Caco-2 (cell line): Measurements from ENCODE around the gene SLA2. TPM values are rescaled to one million over a fixed set of nuclear protein-coding genes. Genes with fewer than 3 reads are reported as not detected.
A peak's percentile ranks its signal among the peaks of the same experiment; 100 is the strongest.

ENCODE experiments used
- BruUV-seq: library from RNA; stranded (reverse); fragments of 400-500 nt; replicated peaks from 2 replicates; lab custom pipeline; 2021; lab: Mats Ljungman, UMichigan
- CTCF ChIA-PET: fragments of 300-600 bp; sonication (Branson Sonifier 250); formaldehyde crosslinking; loops from one replicate; lab custom pipeline; 2022; ENCODE audit warnings: antibody characterized with exemption; lab: Charles Lee
- POLR2A ChIA-PET: fragments of 300-600 bp; sonication (Branson Sonifier 250); formaldehyde crosslinking; loops from one replicate; lab custom pipeline; 2022; ENCODE audit warnings: antibody characterized with exemption; lab: Charles Lee
- DNase-seq, 2 experiments: peaks; one replicate each; pipeline versions ENCODE4 v3.0.0 to v3.0.0-alpha.2; 2020 to 2022
- H3K27me3 ChIP-seq: replicated peaks from 2 replicates; pipeline ENCODE4 v1.6.0; 2011; ENCODE audit warnings: low read length; ENCODE audit not compliant: control insufficient read depth, insufficient read depth
- H3K36me3 ChIP-seq: 2 replicates; pipeline ENCODE4 v1.5.1; 2011; ENCODE audit warnings: low read length; ENCODE audit not compliant: control insufficient read depth, insufficient read depth
- H3K4me1 ChIP-seq: fragments of 250-450 bp; sonication (Bioruptor Pico); 2 replicates; pipeline ENCODE4 v1.5.1; 2020; ENCODE audit warnings: mild to moderate bottlenecking
- H3K4me3 ChIP-seq: 2 replicates; pipeline ENCODE4 v1.5.1; 2011; ENCODE audit warnings: low read depth, mild to moderate bottlenecking, control low read depth, low read length
- H3K9me3 ChIP-seq: fragments of 250-450 bp; sonication (Bioruptor Pico); 2 replicates; pipeline ENCODE4 v1.5.1; 2020; ENCODE audit warnings: mild to moderate bottlenecking, moderate library complexity
- H3K27ac Mint-ChIP-seq: one replicate; pipeline ENCODE4 v1.8.0; 2022; ENCODE audit warnings: mixed read lengths; ENCODE audit not compliant: unreplicated experiment
- H3K27me3 Mint-ChIP-seq: one replicate; pipeline ENCODE4 v1.8.0; 2022; ENCODE audit warnings: mixed read lengths; ENCODE audit not compliant: insufficient read depth, unreplicated experiment
- H3K36me3 Mint-ChIP-seq: one replicate; pipeline ENCODE4 v1.8.0; 2022; ENCODE audit warnings: mild to moderate bottlenecking, mixed read lengths; ENCODE audit not compliant: insufficient read depth, unreplicated experiment
- H3K4me1 Mint-ChIP-seq: one replicate; pipeline ENCODE4 v1.8.0; 2022; ENCODE audit warnings: low read depth, mixed read lengths; ENCODE audit not compliant: unreplicated experiment
- H3K4me3 Mint-ChIP-seq: one replicate; pipeline ENCODE4 v1.8.0; 2022; ENCODE audit warnings: mild to moderate bottlenecking, moderate library complexity, mixed read lengths; ENCODE audit not compliant: unreplicated experiment
- H3K9me3 Mint-ChIP-seq: one replicate; pipeline ENCODE4 v1.8.0; 2022; ENCODE audit warnings: mixed read lengths; ENCODE audit not compliant: unreplicated experiment
- CTCF ChIP-seq, 2 experiments: fragments of 200-600 bp in 1 of 2; IDR thresholded peaks; 1 replicate in 1 of 2; 2 replicates in 1 of 2; pipeline versions ENCODE4 v1.5.1 to v1.8.0; 2011 to 2022; ENCODE audit warnings: antibody characterized with exemption in 1 of 2, control low read depth in 1 of 2, inconsistent platforms in 1 of 2, low read depth in 1 of 2, low read length in 1 of 2, mild to moderate bottlenecking in 1 of 2, moderate library complexity in 1 of 2; ENCODE audit not compliant: insufficient read depth in 1 of 2, severe bottlenecking in 1 of 2, unreplicated experiment in 1 of 2
- intact Hi-C: fragments of 100-400 bp; cut with micrococcal nuclease; formaldehyde crosslinking; loops from one replicate; pipeline ENCODE4 v1.10.0; 2022; ENCODE audit not compliant: unreplicated experiment
- total RNA-seq: library from RNA; stranded (reverse); gene quantifications from 2 replicates; pipeline ENCODE4 v1.2.3, GENCODE V29; 2022

SLA2 gene
- total RNA-seq, 1 experiment from 2014 or later: 0.20 TPM

GRCh38 chr20:36606158-36607066 lies 39.6 kb downstream of the SLA2 start:
- ChIA-PET CTCF (interaction anchor here (0.6 to 3.5 kb wide), 37 partner anchors 12 to 652 kb away, joined by 3 to 31 read pairs (median 5); partner anchors contain the start of genes DSN1, MYL9, NDRG3 and SCAND1), POLR2A (interaction anchor here (0.5 to 2.7 kb wide), 17 partner anchors 9 to 883 kb away, joined by 3 to 27 read pairs (median 5); partner anchors contain the start of genes DSN1, NDRG3, RBM39 and TGIF2)
- H3K4me3 Mint-ChIP-seq: peak overlapping the region; percentile 91
- peaks cover 17% of the 10 kb centered on the region for H3K4me1 Mint-ChIP-seq
- H3K9me3 ChIP-seq: no peaks in the 10 kb centered on the region
- no peak for TF ChIP-seq CTCF (IDR thresholded peaks at IDR 0.05; ENCODE audit: insufficient read depth in 1 of 2, low read depth in 1 of 2, low read length in 1 of 2, severe bottlenecking in 1 of 2, unreplicated experiment in 1 of 2)
- peaks cover 19% of the 10 kb centered on the region for H3K4me1 ChIP-seq
- peaks cover 68% of the 10 kb centered on the region for H3K36me3 Mint-ChIP-seq
- intact Hi-C loops: no loop called here
- H3K27me3 Mint-ChIP-seq: no peaks in the 10 kb centered on the region
- H3K9me3 Mint-ChIP-seq: no peaks in the 10 kb centered on the region
- BruUV-seq: TSS peak; percentile 46
- peak overlapping the region; percentile 89 for H3K27ac Mint-ChIP-seq
- no peaks in the 10 kb centered on the region for H3K27me3 ChIP-seq
- H3K36me3 ChIP-seq: peaks cover 5% of the 10 kb centered on the region
- H3K4me3 ChIP-seq: peak overlapping the region; percentile 85
- DNase-seq: peak in 1 of 2 experiments; percentile 66

GRCh38 chr20:36605399-36606157 lies 40.4 kb downstream of the SLA2 start, which contains the start of gene RAB5IF:
TSS of gene RAB5IF (plus strand) at chr20:36605779. CDS start at chr20:36605952, 173 bp downstream.
- Histone ChIP-seq H3K27me3 (no peaks in the 10 kb centered on the region), H3K4me3 (peak within 1 kb of the TSS; percentile 85), H3K9me3 (no peaks in the 10 kb centered on the region), H3K36me3 (peaks cover 5% of the 10 kb centered on the region), H3K4me1 (peaks cover 19% of the 10 kb centered on the region)
- ChIA-PET CTCF (interaction anchor here (0.5 to 3.5 kb wide), 41 partner anchors 8 to 1843 kb away, joined by 3 to 31 read pairs (median 5); partner anchors contain the start of genes DSN1, MYL9, NDRG3 and SCAND1), POLR2A (interaction anchor here (0.5 to 2.7 kb wide), 19 partner anchors 10 to 884 kb away, joined by 3 to 27 read pairs (median 5); partner anchors contain the start of genes DSN1, NDRG3, RBM39 and TGIF2)
- H3K9me3 Mint-ChIP-seq: no peaks in the 10 kb centered on the region
- H3K4me3 Mint-ChIP-seq: peak within 1 kb of the TSS; percentile 91
- BruUV-seq: no TSS peak
- H3K27ac Mint-ChIP-seq: peak within 1 kb of the TSS; percentile 89
- peak; percentile 100 for DNase-seq
- H3K27me3 Mint-ChIP-seq: no peaks in the 10 kb centered on the region
- intact Hi-C loops: loop anchor here (1.0 to 2.0 kb wide), 4 partner anchors 30 to 149 kb away; no protein-coding TSS in a partner anchor
- H3K36me3 Mint-ChIP-seq: peaks cover 60% of the 10 kb centered on the region
- TF ChIP-seq CTCF (IDR thresholded peaks at IDR 0.05; ENCODE audit: insufficient read depth in 1 of 2, low read depth in 1 of 2, low read length in 1 of 2, severe bottlenecking in 1 of 2, unreplicated experiment in 1 of 2): peak; percentile 98 to 99
- H3K4me1 Mint-ChIP-seq: peaks cover 17% of the 10 kb centered on the region
